ENCODE results near the gene MAP3K12.

DNA sequence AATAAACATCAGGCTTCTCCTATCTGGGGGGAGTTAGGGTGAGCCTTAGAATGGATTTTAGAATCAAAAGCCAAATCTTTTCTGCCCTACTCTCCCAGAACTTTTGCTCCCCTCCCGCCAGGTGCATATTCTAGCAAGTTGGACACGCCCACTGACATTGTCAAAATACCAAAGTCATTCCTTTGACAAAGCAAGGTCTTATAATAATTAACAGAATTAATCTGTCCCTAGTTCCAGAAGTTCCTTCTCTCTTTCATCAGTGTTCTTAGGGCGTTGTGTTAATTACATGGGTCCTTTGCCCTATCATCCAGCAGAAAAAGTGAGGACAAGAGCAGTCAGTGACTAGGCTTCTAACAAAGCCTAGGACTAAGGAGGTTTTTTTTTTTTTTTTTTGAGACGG is 55.3 kb downstream of the MAP3K12 start:
- TF ChIP-seq CTCF (conservative IDR thresholded peaks at IDR 0.05; ENCODE audit: low read depth, low read length) (no peak), EZH2 (IDR thresholded peaks at IDR 0.05; ENCODE audit: borderline replicate concordance, low read depth, low read length, poor library complexity, severe bottlenecking) (no peak)

Data from A673 (cell line).